HG03097 (cell line): ENCODE measurements around the gene STAT5A.
A peak's percentile ranks its signal among the peaks of the same experiment; 100 is the strongest.

Experiments
- ATAC-seq: cut with Tn5 transposase; IDR thresholded peaks from one replicate; pipeline ENCODE4 v1.9.1; 2021; ENCODE audit not compliant: unreplicated experiment, low FRiP score

STAT5A gene

GRCh38 chr17:42322382-42323267, 34.3 kb downstream of the STAT5A start:
- ATAC-seq, result peak; percentile 71

GRCh38 chr17:42323268-42323773, 35.0 kb downstream of the STAT5A start:
- ATAC-seq, result no peak

- ATAC-seq, result no peak
Observed at GRCh38 chr17:42325026-42325425, 36.7 kb downstream of the STAT5A start.

- no peak for ATAC-seq
Observed at GRCh38 chr17:42329025-42329976, 41.0 kb downstream of the STAT5A start.

- no peak for ATAC-seq
Observed at GRCh38 chr17:42333053-42333452, 44.8 kb downstream of the STAT5A start.

GRCh38 chr17:42334677-42335076, 46.4 kb downstream of the STAT5A start:
- ATAC-seq, result no peak

- no peak for ATAC-seq
Observed at GRCh38 chr17:42337442-42337841, 49.1 kb downstream of the STAT5A start.

GRCh38 chr17:42338427-42338985, 50.2 kb downstream of the STAT5A start:
- ATAC-seq, result no peak

GRCh38 chr17:42339221-42339620, 50.9 kb downstream of the STAT5A start:
- no peak for ATAC-seq

GRCh38 chr17:42340691-42341127, 52.4 kb downstream of the STAT5A start:
- no peak for ATAC-seq

- ATAC-seq, result no peak
Observed at GRCh38 chr17:42341568-42341967, 53.3 kb downstream of the STAT5A start.

- no peak for ATAC-seq
Observed at GRCh38 chr17:42342242-42343008, 54.1 kb downstream of the STAT5A start.

GRCh38 chr17:42345396-42346073, 57.2 kb downstream of the STAT5A start:
- no peak for ATAC-seq

GRCh38 chr17:42346481-42346880, 58.2 kb downstream of the STAT5A start:
- ATAC-seq, result no peak

- ATAC-seq, result no peak
Observed at GRCh38 chr17:42347198-42347597, 58.9 kb downstream of the STAT5A start.

GRCh38 chr17:42347606-42348005, 59.3 kb downstream of the STAT5A start:
- no peak for ATAC-seq

GRCh38 chr17:42348104-42348503, 59.8 kb downstream of the STAT5A start:
- no peak for ATAC-seq

- ATAC-seq, result no peak
Observed at GRCh38 chr17:42354956-42355843, 66.9 kb downstream of the STAT5A start.
